Measurements from ENCODE around the gene INSC.

DNA sequence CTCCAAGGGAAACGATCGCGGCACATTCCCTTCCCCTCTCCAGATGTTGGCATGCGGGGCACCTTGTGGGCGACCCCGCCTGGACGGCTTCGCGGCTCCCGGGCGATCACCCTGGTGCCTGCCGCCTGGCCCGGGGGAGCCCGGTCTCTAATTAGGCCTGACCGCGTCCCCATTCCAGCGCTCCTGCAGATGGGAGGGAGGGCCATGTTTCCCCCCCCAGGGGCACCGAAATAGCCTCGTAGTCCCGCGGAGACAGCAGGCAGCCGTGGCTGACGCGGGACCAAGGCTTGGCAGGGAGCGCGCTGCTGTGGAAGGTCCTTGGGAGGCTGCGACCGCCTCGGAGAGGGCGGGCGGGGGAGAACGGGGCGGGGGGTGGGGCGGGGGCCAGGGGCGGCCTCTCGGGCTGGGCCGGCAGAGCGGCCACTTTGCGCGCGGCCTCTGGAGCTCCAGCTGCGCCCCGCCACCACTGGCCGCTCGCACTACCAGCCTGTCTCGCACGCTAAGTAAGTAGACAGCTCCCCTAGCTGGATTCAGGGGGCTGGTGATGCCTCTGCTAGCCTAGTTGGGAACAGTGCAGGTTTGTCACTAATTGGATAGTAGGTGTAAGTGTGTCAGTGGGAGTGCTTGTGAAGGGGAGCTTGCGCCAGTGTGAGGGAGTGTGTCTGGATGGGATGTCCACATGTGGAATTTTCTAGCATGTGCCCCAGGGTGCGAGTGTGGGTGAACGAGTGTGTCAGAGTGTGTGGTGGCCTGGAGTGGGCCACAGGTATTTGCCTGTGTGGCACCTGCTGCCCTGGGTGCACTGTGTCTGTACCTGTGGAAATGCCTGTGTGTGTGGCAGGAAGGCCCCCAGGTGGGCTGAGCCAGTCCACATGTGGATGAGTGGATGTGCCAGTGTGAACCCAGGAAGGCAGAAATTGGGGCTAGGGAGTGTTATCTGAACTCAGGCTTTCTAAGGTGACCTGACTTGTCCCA, at the start of gene INSC:
- TF ChIP-seq, protein P1, sequence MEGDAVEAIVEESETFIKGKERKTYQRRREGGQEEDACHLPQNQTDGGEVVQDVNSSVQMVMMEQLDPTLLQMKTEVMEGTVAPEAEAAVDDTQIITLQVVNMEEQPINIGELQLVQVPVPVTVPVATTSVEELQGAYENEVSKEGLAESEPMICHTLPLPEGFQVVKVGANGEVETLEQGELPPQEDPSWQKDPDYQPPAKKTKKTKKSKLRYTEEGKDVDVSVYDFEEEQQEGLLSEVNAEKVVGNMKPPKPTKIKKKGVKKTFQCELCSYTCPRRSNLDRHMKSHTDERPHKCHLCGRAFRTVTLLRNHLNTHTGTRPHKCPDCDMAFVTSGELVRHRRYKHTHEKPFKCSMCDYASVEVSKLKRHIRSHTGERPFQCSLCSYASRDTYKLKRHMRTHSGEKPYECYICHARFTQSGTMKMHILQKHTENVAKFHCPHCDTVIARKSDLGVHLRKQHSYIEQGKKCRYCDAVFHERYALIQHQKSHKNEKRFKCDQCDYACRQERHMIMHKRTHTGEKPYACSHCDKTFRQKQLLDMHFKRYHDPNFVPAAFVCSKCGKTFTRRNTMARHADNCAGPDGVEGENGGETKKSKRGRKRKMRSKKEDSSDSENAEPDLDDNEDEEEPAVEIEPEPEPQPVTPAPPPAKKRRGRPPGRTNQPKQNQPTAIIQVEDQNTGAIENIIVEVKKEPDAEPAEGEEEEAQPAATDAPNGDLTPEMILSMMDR (conservative IDR thresholded peaks at IDR 0.05) = no peak
- no peak for TF ChIP-seq ZFX (IDR thresholded peaks at IDR 0.05)
